ENCODE measurements around the gene GC.

DNA sequence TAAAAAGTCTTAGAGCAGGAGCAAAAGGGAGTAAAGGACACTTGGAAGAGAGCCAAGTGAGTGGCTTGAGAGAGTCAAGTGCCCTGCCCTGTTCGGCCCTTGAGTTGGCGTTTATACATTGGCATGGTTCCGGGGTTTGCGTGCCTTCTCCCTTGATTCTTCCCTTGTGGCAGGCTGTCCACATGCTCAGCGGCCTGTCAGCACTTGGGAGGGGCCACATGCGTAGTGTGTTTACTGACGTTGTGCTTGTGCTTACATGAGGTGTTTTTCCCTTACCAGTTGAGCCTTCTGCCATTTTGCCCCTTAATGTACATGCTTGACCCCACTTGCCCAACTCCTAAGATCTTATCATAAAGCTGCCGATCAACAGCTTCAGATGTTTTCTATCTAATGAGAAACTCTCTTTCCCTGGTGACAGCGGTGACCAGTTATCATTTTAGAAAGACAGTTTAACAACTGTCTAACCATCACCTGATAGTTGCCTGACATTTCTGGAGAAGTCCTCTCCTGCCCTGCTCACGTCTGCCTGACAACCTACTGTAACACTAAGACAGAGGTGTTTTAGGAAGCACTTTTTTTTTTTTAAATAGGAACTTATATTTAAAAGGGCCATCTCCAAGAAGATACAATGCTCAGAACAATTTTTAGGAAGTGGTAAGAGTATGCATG, 49.5 kb upstream of the GC start:
- TF ChIP-seq, protein P1, sequence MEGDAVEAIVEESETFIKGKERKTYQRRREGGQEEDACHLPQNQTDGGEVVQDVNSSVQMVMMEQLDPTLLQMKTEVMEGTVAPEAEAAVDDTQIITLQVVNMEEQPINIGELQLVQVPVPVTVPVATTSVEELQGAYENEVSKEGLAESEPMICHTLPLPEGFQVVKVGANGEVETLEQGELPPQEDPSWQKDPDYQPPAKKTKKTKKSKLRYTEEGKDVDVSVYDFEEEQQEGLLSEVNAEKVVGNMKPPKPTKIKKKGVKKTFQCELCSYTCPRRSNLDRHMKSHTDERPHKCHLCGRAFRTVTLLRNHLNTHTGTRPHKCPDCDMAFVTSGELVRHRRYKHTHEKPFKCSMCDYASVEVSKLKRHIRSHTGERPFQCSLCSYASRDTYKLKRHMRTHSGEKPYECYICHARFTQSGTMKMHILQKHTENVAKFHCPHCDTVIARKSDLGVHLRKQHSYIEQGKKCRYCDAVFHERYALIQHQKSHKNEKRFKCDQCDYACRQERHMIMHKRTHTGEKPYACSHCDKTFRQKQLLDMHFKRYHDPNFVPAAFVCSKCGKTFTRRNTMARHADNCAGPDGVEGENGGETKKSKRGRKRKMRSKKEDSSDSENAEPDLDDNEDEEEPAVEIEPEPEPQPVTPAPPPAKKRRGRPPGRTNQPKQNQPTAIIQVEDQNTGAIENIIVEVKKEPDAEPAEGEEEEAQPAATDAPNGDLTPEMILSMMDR (conservative IDR thresholded peaks at IDR 0.05; ENCODE audit: low read length) = no peak
- no peak for TF ChIP-seq EZH2phosphoT487 (IDR thresholded peaks at IDR 0.05; ENCODE audit: borderline replicate concordance, low read depth, low read length)
